Fibroblast of villous mesenchyme (primary cell): Measurements from ENCODE around the gene MDP1. TPM values are rescaled to one million over a fixed set of nuclear protein-coding genes. Genes with fewer than 3 reads are reported as not detected.

ENCODE experiments used
- DNase-seq: peaks from one replicate; pipeline ENCODE4 v3.0.0-alpha.2; 2010; ENCODE audit warnings: low read depth
- H3K4me3 ChIP-seq: 2 replicates; pipeline ENCODE4 v1.5.1; 2011; ENCODE audit warnings: low read depth, mild to moderate bottlenecking, low read length
- total RNA-seq: library from RNA; depleted of rRNA; stranded (reverse); fragments of >200 nt; gene quantifications from 2 replicates; pipeline ENCODE4 v1.2.3, GENCODE V29; 2012
- TF ChIP-seq, protein P1 (sequence below): IDR thresholded peaks from 2 replicates; pipeline ENCODE4 v1.5.1; 2012; ENCODE audit warnings: low read depth, mild to moderate bottlenecking, low read length; ENCODE audit not compliant: insufficient read depth

Gene MDP1
- total RNA-seq, 1 donor, result 8.6 TPM

DNA sequence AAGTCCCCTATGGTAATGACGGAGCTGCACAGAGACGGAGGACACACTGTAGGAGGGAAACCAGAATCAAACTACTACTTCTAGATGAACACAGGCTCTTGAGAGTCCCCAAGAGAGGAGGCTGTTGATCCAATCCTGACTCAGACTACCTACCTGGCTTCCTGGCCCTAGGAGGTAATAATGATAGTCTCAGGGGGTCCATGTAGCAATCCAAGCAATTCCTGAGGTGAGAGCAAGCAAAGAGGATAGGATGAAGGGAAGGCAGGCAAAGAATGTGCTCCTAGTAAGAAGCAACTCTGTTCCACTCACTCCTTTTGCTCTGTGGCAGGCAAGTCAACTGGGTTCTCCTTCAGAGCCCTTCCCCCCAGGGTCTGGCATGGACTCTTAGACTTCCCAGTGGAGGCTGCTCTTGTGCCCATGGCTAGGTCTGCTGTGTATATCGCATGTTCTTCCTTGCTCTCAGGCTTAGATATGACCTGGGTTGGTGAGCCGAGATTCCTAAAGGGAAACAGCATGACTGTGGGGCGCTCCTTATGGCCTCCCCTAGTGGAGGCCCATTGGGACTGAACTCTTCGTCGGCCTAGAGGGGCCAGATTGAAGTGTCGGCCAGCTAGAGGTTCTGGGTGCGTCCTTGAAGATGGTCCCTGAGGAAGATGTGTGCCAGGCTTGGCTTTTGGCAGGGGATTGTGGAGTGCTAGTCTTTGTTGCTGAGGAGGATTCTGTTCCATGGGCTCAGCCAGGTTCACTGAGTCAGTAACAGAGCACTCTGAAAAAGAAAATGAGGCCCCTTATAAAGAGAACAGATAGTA, 24.4 kb upstream of the MDP1 start:
- TF ChIP-seq, protein P1, sequence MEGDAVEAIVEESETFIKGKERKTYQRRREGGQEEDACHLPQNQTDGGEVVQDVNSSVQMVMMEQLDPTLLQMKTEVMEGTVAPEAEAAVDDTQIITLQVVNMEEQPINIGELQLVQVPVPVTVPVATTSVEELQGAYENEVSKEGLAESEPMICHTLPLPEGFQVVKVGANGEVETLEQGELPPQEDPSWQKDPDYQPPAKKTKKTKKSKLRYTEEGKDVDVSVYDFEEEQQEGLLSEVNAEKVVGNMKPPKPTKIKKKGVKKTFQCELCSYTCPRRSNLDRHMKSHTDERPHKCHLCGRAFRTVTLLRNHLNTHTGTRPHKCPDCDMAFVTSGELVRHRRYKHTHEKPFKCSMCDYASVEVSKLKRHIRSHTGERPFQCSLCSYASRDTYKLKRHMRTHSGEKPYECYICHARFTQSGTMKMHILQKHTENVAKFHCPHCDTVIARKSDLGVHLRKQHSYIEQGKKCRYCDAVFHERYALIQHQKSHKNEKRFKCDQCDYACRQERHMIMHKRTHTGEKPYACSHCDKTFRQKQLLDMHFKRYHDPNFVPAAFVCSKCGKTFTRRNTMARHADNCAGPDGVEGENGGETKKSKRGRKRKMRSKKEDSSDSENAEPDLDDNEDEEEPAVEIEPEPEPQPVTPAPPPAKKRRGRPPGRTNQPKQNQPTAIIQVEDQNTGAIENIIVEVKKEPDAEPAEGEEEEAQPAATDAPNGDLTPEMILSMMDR, result no peak
- H3K4me3 ChIP-seq, result no peak overlapping the region
- DNase-seq, result no peak

DNA sequence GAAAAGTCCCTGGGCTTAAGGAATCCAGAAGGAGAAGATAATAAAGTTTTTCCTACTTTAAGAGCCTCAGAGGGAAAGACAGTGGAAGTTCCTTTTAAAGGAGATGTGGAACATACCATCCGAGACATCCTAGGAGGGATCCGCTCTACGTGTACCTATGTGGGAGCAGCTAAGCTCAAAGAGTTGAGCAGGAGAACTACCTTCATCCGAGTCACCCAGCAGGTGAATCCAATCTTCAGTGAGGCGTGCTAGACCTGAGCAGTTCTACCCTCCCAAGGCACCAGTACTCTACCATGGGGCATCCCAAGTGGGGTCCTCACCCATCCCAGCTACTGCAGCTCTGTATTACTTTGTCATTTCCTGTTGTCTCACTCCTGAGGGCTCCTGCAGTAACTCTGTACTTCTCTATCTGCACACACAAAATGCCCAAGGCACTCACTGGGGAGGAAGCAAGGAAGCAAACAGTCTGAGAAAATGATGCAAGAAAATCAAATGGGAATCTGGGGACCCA, 22.7 kb upstream of the MDP1 start:
- H3K4me3 ChIP-seq, result no peak overlapping the region
- DNase-seq, result no peak
- TF ChIP-seq, protein P1, result no peak

DNA sequence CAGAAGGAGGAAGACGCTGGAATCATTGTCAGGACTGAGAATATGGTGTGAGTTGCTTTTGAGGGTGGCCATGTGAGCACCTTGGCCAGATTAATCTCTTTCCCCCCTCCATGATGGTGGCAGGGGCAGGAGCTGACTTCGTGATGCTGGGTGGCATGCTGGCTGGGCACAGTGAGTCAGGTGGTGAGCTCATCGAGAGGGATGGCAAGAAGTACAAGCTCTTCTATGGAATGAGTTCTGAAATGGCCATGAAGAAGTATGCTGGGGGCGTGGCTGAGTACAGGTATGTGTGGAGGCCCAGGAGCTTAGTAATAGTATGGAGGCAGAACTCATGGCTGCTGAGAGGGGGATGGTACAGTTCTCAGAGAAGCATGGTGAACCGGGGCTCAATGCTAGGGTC, 22.3 kb upstream of the MDP1 start:
- H3K4me3 ChIP-seq, result no peak overlapping the region
- TF ChIP-seq, protein P1, result no peak
- DNase-seq, result no peak

DNA sequence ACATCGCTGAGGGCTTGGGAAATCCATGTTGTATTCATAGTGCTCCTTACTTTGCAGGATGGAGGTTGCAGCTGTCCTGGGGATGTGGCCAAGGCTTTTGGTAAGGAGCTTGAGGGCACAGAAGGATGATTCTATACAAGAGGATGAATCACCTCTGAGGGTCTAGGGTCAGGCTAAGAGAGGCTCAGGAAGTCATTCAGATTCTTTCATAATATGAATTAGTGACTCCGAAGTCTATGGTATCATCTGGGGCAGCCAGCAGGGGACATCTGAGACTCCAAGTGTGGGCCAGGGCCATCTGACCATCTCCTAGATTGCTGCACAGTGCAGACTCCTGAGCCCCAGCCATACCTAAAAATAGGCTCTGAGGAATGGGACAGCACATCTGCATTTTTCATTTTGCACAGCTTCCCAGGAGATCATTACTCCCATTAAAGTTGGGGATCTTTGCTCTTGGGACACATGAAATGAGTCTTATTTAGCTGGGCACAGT, 21.6 kb upstream of the MDP1 start:
- TF ChIP-seq, protein P1, result no peak
- DNase-seq, result no peak
- no peak overlapping the region for H3K4me3 ChIP-seq

DNA sequence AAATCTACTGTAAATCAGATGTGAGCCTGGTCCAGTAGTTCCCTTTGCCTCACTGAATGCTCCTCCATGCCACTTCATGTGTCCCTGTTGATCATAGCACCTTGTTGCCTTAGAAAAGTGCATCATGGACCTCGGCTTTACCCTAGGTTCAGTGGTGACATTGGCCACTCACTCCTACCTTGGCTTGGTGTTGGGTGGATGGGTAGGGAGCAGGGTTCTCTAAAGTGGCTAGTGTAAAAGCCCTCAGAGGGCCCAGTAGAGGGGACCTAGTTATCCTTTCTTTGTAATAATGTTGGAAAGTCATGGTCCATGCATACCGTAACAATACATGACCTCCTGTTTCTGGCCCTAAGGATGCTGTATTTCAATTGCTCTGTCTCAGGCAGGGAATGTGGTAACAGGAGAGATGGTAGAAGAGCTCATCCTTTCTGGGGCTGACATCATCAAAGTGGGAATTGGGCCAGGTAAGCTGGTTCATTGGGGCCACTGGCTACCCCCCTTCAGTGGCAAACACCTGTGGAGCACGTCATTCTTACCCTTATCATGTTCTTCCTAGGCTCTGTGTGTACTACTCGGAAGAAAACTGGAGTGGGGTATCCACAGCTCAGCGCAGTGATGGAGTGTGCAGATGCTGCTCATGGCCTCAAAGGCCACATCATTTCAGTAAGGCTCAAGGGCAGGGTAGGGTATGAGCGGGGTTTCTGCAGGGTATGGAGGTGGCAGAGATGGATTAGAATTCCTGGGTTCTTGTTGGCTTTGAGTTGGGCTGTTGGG, 21.0 kb upstream of the MDP1 start:
- DNase-seq, result no peak
- TF ChIP-seq, protein P1, result no peak
- H3K4me3 ChIP-seq, result no peak overlapping the region

DNA sequence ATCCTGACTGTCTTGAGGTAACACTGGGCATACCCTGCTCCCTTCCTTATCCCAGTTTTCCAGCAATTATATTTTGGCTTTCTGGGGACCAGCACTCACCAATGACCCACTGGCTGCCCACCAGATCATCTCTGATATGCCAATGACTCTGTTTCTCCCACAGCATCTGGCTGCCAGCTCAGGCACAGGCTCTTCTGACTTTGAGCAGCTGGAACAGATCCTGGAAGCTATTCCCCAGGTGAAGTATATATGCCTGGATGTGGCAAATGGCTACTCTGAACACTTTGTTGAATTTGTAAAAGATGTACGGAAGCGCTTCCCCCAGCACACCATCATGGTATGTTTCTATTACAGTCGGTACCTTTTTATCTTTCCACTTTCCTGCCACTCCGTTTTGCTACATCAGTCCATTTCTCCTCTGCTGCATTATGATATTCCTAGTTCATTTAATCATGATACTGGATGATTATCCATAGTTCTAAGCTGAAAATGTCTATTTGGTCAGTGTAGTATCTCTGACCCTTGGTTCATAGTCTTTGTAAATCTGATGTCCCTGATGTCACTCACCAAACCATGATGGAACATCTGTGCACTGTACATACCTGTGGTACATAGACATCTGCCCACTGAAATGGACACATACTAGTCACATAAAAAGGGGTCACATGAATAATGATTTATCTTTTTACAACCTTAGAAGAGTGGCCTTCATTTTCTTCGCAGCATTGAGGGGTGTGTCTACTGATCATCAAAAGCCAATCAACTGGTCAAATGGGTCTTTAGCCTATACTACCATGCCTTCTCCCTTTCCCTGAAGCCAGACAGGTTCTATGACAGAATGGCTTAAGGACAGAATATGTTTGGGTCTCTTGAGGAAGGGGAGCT, 20.2 kb upstream of the MDP1 start:
- TF ChIP-seq, protein P1, result no peak
- no peak overlapping the region for H3K4me3 ChIP-seq
- no peak for DNase-seq
